GM18867 (cell line): ENCODE results near the gene P2RY14.
"Not testable (repeated sequence)": the region's sequence is repeated elsewhere in the genome, so short reads cannot be mapped to it uniquely, and the experiment has no call there.

ENCODE experiments used
- ATAC-seq: cut with Tn5 transposase; IDR thresholded peaks from one replicate; pipeline ENCODE4 v1.9.1; 2021; ENCODE audit warnings: mild to moderate bottlenecking, moderate library complexity; ENCODE audit not compliant: unreplicated experiment

P2RY14 gene

GRCh38 chr3:151265166-151265565 is 13.2 kb downstream of the P2RY14 start:
- no peak for ATAC-seq

GRCh38 chr3:151264605-151265004 is 13.7 kb downstream of the P2RY14 start:
- no peak for ATAC-seq

- ATAC-seq: no peak
Observed at GRCh38 chr3:151262871-151263525, 15.3 kb downstream of the P2RY14 start.

- ATAC-seq: no peak
Observed at GRCh38 chr3:151259664-151260063, 18.7 kb downstream of the P2RY14 start.

- no peak for ATAC-seq
Observed at GRCh38 chr3:151256749-151257148, 21.6 kb downstream of the P2RY14 start.

- no peak for ATAC-seq
Observed at GRCh38 chr3:151248772-151249337, 29.5 kb downstream of the P2RY14 start.

- not testable (repeated sequence) for ATAC-seq
Observed at GRCh38 chr3:151242006-151242405, 36.3 kb downstream of the P2RY14 start.

GRCh38 chr3:151236736-151237135 is 41.6 kb downstream of the P2RY14 start:
- no peak for ATAC-seq

- ATAC-seq: no peak
Observed at GRCh38 chr3:151236316-151236715, 42.0 kb downstream of the P2RY14 start.

- ATAC-seq: no peak
Observed at GRCh38 chr3:151234825-151235224, 43.5 kb downstream of the P2RY14 start.

GRCh38 chr3:151232991-151233390 is 45.4 kb downstream of the P2RY14 start:
- no peak for ATAC-seq

- not testable (repeated sequence) for ATAC-seq
Observed at GRCh38 chr3:151232403-151232802, 45.9 kb downstream of the P2RY14 start.

- peak; percentile 61 for ATAC-seq
Observed at GRCh38 chr3:151230646-151231045, 47.7 kb downstream of the P2RY14 start.

- no peak for ATAC-seq
Observed at GRCh38 chr3:151228666-151229040, 49.7 kb downstream of the P2RY14 start.

GRCh38 chr3:151227807-151228665 is 50.3 kb downstream of the P2RY14 start:
- ATAC-seq: peak; percentile 92

GRCh38 chr3:151227266-151227806 is 51.0 kb downstream of the P2RY14 start:
- peak; percentile 40 for ATAC-seq

GRCh38 chr3:151226825-151227224 is 51.5 kb downstream of the P2RY14 start:
- ATAC-seq: no peak

- no peak for ATAC-seq
Observed at GRCh38 chr3:151226088-151226563, 52.2 kb downstream of the P2RY14 start.

GRCh38 chr3:151225040-151225975 is 53.0 kb downstream of the P2RY14 start:
- ATAC-seq: no peak

GRCh38 chr3:151224268-151224866 is 54.0 kb downstream of the P2RY14 start:
- ATAC-seq: no peak
